Endometrium (tissue), 2 donors: ENCODE data around the gene PLEKHO1.
"Not testable (repeated sequence)": the region's sequence is repeated elsewhere in the genome, so short reads cannot be mapped to it uniquely, and the experiment has no call there.

ENCODE experiments used
- FAIRE-seq: peaks from 2 replicates; lab custom pipeline; 2012; peaks lifted over from hg19 to GRCh38; lab: Jason Lieb, UNC
- donor health status: control.
- donor health status: control.

The PLEKHO1 gene, protein sequence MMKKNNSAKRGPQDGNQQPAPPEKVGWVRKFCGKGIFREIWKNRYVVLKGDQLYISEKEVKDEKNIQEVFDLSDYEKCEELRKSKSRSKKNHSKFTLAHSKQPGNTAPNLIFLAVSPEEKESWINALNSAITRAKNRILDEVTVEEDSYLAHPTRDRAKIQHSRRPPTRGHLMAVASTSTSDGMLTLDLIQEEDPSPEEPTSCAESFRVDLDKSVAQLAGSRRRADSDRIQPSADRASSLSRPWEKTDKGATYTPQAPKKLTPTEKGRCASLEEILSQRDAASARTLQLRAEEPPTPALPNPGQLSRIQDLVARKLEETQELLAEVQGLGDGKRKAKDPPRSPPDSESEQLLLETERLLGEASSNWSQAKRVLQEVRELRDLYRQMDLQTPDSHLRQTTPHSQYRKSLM

GRCh38 chr1:150149271-150150132, at the start of gene PLEKHO1:
Gene PLEKHO1, plus strand, starts transcription at chr1:150149916. Its CDS starts 342 bp downstream, at chr1:150150258.
- no peak for FAIRE-seq

GRCh38 chr1:150102986-150103385, 46.7 kb upstream of the PLEKHO1 start:
- FAIRE-seq: no peak

GRCh38 chr1:150106341-150106740, 43.4 kb upstream of the PLEKHO1 start:
- no peak for FAIRE-seq

- FAIRE-seq: no peak
Measured at GRCh38 chr1:150109586-150109985, 40.1 kb upstream of the PLEKHO1 start.

DNA sequence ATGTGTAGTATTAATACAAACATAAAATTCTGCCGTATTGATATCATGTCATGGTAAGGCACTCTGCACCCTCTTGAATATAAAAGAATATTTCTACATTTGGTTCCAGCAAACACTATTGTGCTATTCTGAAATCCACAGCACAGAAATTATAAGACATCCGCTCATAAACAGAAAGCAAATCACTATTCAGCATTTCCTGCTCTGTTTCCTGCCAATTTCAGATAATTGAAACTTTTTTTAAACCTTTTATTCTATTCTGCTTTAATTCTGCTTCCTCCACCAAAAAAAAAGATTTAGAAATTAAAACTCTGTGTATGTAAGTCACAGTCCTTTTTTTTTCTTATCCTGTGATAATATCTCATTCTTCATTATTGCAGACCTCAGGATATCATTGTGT, 39.6 kb upstream of the PLEKHO1 start:
- no peak for FAIRE-seq

DNA sequence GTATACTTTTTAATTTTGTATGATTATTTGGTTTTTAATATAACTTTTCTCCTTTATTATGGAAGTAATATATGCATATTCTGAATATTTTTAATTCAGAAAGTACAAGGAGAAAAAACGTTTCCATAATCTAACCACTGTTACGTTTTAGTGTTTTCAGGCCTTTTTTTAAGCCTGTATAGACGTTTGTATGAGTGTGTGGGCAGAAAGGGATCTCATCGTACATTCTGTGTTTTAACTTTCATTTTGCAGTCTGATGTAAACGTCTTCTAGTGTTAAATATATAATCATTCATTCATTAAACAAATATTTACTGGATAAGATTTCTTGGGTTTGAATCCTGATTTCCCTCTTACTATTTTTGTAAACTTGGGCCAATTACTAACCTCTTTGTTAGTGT, 38.0 kb upstream of the PLEKHO1 start:
- FAIRE-seq: no peak

DNA sequence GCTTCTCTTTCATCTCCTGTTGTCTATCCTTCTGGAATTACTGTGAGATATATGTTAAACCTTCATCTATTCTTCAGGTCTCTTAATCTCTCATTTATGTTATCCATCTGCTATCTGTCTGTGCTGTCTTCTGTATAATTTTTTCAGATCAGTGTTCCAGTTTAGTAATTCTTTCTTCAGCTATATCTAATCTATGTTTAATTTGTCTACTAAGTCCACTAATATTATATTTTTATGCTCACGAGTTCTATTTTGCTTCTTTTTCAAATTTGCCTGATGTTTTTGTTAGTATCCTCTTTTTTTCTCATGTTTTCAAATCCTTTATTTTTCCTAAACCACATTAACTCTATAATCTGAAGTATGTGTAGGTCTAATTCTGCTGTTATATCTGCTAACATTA, 34.6 kb upstream of the PLEKHO1 start:
- FAIRE-seq: no peak

DNA sequence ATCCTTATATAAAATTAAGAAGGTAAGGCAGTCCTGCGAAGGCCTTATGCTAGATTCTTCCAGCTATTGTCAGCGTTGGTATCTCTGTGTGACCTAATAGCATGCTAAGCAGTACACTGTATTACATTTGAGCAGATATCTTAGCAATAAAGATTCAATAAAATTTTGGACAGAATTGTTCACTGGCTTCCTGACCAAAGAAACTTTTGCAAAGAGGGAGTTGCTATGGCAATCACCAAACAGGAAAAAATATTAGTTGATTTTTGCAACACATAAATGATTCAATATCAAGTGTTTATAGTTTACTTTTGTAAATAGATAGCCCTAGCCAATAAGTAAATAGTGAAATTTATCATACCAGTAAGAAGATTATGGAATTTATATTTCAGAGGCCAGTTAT, 31.0 kb upstream of the PLEKHO1 start:
- FAIRE-seq: no peak

DNA sequence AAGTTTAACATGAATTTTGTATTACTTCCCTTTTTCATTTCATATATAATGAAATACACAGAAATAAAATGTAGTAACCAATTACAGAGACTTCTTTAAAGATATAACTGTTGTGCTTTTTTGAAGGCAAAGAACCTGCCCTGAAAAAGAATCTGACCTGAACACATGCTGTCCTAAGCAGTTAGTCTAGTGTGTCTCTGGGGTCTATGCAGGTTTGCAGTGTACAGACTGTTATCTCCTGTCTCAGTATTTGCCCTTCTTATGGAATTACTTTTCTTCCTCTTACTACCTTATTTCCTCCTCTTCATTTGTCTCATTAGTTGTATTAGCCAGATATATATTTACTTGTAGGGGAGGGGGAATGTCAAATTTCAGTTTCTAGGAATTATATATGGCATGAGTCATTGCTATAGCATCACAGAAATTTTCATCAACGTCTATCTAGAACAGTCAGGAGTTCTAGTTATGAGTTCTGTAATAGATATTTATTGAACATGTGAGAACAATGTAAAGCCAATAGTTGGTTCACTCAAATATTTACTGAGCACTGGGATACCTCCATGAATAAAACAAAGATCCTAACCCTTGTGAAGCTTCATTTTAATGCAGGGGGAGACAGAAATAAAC, 28.4 kb upstream of the PLEKHO1 start:
- FAIRE-seq: no peak

- no peak for FAIRE-seq
Measured at GRCh38 chr1:150126811-150127210, 22.9 kb upstream of the PLEKHO1 start.

- FAIRE-seq: no peak
Measured at GRCh38 chr1:150127464-150127863, 22.3 kb upstream of the PLEKHO1 start.

DNA sequence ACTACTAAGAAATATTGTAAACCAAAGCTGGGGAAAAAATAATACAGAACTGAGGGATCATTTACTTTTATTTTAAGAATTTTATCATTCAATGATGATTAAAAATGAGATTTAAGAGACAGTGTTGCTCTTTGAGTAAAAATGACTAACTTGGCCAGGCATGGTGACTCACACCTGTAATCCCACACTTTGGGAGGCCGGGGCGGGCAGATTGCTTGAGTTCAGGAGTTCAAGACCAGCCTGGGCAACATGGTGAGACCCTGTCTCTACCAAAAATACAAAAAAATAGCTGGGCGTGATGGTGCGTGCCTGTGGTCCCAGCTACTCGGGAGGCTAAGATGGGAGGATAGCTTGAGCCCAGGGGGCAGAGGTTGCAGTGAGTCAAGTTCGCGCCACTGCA, 21.8 kb upstream of the PLEKHO1 start:
- no peak for FAIRE-seq

- no peak for FAIRE-seq
Measured at GRCh38 chr1:150132372-150132771, 17.3 kb upstream of the PLEKHO1 start.

DNA sequence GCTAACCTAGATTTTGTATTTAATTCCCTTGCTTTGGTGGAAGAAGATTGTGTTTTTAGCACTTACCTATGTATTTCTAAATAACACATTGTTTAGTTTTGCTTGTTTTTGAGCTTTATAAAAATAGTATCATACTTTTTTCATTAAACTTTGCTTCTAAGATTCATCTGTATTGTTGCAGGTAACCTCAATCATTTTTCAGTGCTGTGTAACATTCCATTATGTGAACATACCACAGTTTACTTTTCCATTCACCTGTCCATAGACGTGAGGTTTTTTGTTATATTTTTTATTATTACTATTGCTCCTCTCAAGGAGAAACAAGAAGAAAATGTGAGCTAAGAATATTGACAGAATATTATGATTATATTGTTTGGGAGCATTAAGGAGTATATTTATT, 15.2 kb upstream of the PLEKHO1 start:
- no peak for FAIRE-seq

DNA sequence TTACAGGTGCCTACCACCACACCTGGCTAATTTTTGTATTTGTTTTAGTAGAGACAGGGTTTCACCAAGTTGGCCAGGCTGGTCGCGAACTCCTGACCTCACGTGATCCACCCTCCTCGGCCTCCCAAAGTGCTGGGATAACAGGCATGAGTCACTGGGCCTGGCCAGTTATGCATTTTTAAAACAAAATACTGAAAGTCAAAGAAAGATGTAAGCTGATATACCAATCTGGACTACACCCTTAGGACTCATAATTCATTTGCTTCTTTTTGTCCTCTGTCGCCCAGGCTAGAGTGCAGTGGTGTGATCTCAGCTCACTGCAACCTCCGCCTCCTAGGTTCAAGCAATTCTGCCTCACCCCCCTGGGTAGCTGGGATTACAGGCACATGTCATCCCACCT, 14.3 kb upstream of the PLEKHO1 start:
- not testable (repeated sequence) for FAIRE-seq

- no peak for FAIRE-seq
Measured at GRCh38 chr1:150138044-150138443, 11.7 kb upstream of the PLEKHO1 start.

DNA sequence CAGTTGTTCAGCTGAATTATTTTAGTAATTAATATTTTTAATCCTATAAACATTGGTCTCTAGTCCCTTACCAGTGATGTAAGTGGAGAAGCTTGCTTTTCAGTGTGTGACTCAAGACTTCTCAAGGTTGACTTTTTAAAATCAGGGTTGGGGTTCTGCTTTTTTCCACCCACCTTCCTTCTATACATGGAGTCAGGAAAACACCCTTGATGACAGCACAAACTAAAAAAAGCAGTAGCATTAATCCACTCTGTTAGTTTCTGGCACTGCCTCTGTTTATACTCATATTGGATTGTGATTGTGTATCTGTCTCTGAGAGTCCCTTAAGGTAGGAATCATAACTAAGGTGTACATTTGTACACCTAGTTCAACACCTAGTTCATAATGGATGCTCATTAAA, 8.3 kb upstream of the PLEKHO1 start:
- FAIRE-seq: no peak

DNA sequence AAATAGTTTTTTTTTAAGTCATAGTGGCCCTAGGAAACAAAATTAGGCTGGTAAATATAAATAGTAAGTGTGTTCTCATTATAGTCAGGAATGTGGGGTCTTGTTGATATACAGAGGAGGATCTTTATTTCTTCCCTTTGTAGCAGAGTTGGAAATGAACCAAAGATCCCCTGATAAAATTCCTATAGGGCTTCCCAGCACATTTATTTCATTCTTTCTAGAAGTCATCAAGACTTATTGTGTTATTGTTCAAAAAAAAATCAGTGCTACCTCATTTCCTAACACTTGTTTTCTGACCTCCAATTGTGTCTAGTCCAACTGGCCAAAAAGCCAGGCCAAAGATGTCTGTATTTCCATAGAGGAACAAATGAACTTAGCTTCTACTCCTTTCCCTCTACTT, 7.6 kb upstream of the PLEKHO1 start:
- no peak for FAIRE-seq

DNA sequence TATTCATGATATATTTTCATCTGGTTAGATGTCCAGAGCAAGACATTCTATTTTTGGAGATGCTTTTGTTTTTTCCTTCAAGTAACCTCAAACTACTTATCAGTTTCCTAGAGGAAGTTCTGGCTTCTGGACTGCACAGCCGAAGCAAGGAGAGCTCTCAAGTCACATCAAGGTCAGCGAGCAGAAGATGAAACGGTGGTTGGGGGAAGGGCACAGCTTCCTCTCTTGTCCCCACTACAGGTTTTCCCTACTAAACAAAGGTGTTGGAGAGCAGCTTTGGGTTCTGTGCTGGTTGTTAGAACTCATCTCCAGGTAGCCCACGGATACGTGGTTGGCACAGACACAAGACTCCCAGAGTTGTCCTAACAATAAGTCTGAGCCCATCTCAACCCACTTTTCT, 5.1 kb upstream of the PLEKHO1 start:
- no peak for FAIRE-seq

- not testable (repeated sequence) for FAIRE-seq
Measured at GRCh38 chr1:150146016-150146415, 3.7 kb upstream of the PLEKHO1 start.

- FAIRE-seq: no peak
Measured at GRCh38 chr1:150146849-150147542, 2.7 kb upstream of the PLEKHO1 start.

DNA sequence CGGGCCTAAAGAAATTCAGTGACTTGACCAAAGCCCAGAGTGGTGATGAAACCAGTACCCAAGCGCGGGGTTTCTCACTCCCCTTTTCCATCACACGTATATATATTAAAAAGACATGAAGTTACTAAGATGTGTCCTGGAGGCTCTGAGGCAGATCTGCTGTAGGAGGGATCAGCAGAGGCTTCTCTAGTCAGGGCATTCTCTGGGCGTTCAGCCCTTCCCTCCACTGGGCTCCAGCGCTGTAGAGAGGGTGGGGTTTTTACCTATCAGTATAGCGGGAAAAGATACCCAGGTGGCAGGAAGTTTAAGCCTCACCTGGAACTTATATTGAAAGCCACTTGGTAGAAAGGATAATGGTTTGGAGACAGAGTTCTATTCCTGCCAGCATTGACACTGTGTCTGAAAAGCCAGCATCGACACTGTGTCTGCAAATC, 862 bp upstream of the PLEKHO1 start:
- FAIRE-seq: no peak
